NB4 (cell line): Measurements from ENCODE around the gene PRR23E.

Source experiments
- DNase-seq: peaks from one replicate; pipeline ENCODE4 v3.0.0; 2010; ENCODE audit warnings: low read depth
- H3K4me3 ChIP-seq: one replicate; pipeline ENCODE4 v1.5.1; 2011; ENCODE audit warnings: mild to moderate bottlenecking, low read depth, low read length, moderate library complexity
- MYC ChIP-seq: IDR thresholded peaks from 2 replicates; pipeline ENCODE4 v1.6.1; 2011; ENCODE audit warnings: low read depth, low read length
- POLR2A ChIP-seq: IDR thresholded peaks from 2 replicates; pipeline ENCODE4 v1.6.1; 2011; ENCODE audit warnings: mild to moderate bottlenecking; ENCODE audit not compliant: insufficient read length; ENCODE audit errors: extremely low read depth
- TF ChIP-seq, protein P1 (sequence below): IDR thresholded peaks from 2 replicates; pipeline ENCODE4 v1.6.1; 2011; ENCODE audit warnings: low read depth, low read length
- TF ChIP-seq, protein P2 (sequence below): IDR thresholded peaks from one replicate; pipeline ENCODE4 v1.5.1; 2012; ENCODE audit warnings: low read depth, low read length

The PRR23E gene

DNA sequence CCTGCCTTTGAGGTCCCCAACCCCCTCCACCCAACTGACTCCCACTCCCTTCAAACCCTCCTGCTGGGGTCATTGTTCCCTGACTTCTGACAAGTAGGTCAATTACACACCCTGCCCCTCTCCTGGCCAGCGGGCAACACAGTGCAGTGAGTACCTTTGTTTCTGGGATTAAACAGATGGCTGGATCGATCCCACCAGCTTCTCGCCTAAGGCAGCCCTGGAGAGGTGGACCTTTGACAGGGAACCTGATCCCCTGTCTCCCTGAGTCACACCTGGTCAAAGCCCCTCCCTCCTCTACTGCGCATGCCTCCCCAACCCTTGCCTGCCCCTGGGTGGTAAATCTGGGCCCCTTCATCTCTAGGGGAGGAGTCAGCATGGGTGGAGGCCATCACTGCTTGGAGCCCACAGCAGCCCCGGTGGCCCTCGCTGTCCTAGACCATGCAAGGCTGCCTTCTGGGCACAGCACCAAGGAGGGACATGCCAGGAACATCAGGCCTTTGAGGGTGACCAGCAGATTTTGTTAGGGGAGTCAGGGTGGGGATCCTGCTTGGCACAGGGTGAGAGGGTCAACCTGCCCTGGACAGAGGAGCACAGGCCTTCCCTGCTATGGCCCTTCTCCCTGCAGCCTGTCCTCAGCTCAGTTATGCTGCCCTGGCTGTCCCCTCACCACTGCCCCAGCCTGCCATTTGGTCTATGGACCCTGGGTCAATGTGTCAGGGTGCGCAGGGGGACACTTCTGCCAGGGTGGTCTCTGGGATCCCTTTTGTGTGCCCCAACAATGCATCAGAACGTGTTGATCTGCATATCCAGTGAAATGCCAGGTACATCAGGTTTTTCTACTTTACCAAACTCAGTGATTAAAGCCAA is 9.8 kb upstream of the PRR23E start:
- TF ChIP-seq POLR2A, result no peak
- TF ChIP-seq, protein P1, sequence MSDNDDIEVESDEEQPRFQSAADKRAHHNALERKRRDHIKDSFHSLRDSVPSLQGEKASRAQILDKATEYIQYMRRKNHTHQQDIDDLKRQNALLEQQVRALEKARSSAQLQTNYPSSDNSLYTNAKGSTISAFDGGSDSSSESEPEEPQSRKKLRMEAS, result no peak
- TF ChIP-seq, protein P2, sequence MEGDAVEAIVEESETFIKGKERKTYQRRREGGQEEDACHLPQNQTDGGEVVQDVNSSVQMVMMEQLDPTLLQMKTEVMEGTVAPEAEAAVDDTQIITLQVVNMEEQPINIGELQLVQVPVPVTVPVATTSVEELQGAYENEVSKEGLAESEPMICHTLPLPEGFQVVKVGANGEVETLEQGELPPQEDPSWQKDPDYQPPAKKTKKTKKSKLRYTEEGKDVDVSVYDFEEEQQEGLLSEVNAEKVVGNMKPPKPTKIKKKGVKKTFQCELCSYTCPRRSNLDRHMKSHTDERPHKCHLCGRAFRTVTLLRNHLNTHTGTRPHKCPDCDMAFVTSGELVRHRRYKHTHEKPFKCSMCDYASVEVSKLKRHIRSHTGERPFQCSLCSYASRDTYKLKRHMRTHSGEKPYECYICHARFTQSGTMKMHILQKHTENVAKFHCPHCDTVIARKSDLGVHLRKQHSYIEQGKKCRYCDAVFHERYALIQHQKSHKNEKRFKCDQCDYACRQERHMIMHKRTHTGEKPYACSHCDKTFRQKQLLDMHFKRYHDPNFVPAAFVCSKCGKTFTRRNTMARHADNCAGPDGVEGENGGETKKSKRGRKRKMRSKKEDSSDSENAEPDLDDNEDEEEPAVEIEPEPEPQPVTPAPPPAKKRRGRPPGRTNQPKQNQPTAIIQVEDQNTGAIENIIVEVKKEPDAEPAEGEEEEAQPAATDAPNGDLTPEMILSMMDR, result no peak
- TF ChIP-seq MYC, result no peak
- no peak overlapping the region for H3K4me3 ChIP-seq
- no peak for DNase-seq

DNA sequence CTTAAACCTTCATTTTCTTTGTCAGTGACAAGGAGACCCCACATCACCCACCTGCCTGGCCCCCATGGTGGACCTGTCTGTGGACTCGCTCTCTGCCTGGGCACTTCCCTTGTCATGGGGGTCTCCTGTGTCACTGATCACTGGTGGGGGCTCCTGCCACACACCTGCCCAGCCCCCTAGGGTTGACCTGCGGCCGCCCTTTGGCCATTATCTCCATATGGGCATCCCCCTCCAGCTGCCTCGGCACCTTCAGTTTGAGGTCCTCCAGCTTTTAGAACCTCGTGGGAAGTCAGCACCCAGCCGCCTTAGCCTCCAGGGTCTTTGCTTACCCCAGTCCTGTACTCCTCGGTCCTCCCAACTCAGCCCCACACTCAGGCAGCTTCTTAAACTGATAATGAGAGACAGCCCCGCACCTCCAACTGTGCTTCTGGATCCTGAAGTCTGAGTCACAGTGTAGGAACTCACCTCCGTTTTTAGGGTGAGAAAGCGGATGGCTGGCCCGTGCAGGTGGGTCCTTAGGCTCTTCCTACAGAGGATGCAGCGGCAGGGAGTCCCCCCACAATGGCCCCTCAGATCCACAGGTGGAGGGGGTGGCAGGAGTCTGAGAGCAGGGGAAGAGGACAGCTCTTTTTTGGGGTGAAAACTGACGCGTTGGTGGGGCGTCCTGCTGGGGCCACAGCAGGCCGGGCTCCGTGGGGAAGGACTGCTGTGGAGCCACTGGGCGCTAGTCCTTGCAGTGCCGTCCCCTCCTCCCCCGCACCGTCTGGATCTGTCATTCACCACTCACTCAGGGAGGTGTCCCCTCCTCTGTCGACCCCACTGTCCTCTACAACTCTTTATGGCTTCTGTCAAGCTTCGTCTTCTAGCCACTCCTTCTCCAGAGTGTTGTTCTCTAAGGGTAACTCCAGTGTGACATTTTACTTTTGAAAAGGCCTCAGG is 8.7 kb upstream of the PRR23E start:
- H3K4me3 ChIP-seq, result no peak overlapping the region
- DNase-seq, result no peak
- TF ChIP-seq, protein P2, result no peak
- TF ChIP-seq, protein P1, result no peak
- TF ChIP-seq POLR2A, result no peak
- no peak for TF ChIP-seq MYC

DNA sequence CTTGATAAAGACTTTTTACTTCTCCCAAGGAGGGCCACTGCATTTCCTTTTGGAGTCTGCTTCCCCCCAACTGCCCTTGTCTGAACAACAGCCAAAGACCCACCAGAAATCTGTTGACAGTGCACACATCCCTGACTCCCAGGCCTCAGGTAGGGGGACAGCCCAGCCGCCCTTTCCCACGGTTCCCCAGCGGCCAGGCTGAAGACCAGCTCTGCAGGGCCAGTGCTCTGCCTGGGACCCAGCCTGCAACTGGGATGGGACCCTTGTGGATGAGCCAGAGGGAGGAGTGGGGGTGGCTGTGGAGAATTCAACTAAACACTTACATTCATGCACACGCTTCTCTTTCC is 8.1 kb upstream of the PRR23E start:
- DNase-seq, result no peak
- H3K4me3 ChIP-seq, result no peak overlapping the region
- TF ChIP-seq POLR2A (no peak), MYC (no peak)
- TF ChIP-seq, protein P2, result no peak
- TF ChIP-seq, protein P1, result no peak

DNA sequence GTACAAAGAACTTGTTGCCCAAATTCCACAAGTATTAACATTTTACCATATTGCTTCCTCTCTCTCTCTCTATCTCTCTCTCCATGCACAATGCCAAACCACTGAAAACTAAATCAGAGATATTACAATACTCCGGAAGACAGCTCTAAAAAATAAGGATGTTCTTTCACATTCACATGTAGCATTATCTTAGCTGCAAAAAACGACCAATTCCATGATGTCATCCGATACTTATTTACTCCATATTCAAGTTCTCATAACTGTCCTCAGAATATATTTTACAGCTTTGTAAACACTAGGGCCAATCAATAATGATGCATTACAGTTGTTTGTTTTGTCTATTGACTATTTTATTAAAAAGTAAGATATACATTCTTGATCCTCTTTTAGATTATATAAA is 7.7 kb upstream of the PRR23E start:
- TF ChIP-seq MYC (no peak), POLR2A (no peak)
- TF ChIP-seq, protein P1, result no peak
- TF ChIP-seq, protein P2, result no peak
- H3K4me3 ChIP-seq, result no peak overlapping the region
- no peak for DNase-seq

DNA sequence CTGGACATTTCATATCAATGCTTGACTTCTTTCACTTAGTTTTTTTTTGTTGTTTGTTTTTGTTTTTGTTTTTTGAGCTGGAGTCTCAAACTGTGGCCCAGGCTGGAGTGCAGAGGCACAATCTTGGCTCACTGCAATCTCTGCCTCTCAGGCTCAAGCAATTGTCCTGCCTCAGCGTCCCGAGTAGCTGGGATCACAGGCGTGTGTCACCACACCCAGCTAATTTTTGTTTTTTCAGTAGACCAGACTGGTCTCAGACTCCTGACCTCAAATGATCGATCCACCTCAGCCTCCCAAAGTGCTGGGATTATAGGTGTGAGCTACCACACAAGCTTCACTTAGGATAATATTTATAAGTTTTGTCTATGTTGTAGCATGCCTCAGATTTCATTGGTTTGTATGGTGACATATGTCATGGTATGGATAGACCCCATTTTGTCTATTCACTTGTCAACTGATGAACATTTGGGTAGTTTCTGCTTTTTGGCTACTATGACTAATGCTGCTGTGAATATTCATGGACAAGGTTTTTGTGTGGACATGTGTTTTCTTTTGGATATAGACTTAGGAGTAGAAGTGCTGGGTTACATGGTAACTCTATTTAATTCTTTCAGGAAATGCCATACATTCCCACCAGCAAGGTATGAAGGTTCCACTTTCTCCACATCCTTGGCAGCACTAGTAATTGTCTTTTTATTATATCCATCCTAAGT is 6.8 kb upstream of the PRR23E start:
- no peak for TF ChIP-seq POLR2A
- TF ChIP-seq, protein P2, result no peak
- no peak for TF ChIP-seq MYC
- TF ChIP-seq, protein P1, result no peak

More for the DNA sequence above, 6.8 kb upstream of the PRR23E start:
- DNase-seq, result no peak
- H3K4me3 ChIP-seq, result no peak overlapping the region
